H1 (cell line): ENCODE measurements around the gene FLNC. TPM values are rescaled to one million over a fixed set of nuclear protein-coding genes. Genes with fewer than 3 reads are reported as not detected.

Experiments used
- SP4 ChIP-seq: IDR thresholded peaks from 2 replicates; pipeline ENCODE4 v1.6.1; 2012; ENCODE audit warnings: low read length, inconsistent platforms
- polyA plus RNA-seq, 7 experiments: library from polyadenylated mRNA; depleted of rRNA in 3 of 7; stranded (reverse) in 5 of 7; unstranded in 2 of 7; fragments of >200 nt in 5 of 7; fragments of 200-250 nt in 2 of 7; gene quantifications; 1 replicate in 5 of 7; 2 replicates in 1 of 7; 4 replicates in 1 of 7; pipeline versions ENCODE4 v1.2.1 to v1.2.3, GENCODE V29; 2011 to 2013; ENCODE audit warnings: missing spikeins in 2 of 7, mixed read lengths in 2 of 7
- total RNA-seq: library from RNA; stranded (reverse); fragmentation: NEBNext Ultra II Directional; extraction: Animal tissue kit (Norgen Biotek cat#: 25700); gene quantifications from 2 replicates; pipeline ENCODE4 v1.2.1, GENCODE V29; 2021

FLNC gene
- total and polyA plus RNA-seq, 2 of the 8 experiments (the other 6 are each of a cell fraction or from before 2014, with no cell fraction given), result 1.9 to 10.7 TPM

GRCh38 chr7:128838981-128839731 lies 8.9 kb downstream of the FLNC start (continued):
- no peak for TF ChIP-seq SP4
